Thoracic aorta (tissue), 2 donors: Measurements from ENCODE around the gene DNASE1L2. TPM values are rescaled to one million over a fixed set of nuclear protein-coding genes. Genes with fewer than 3 reads are reported as not detected.

ENCODE experiments used
- ATAC-seq: fragments of 150-250 bp; one replicate; pipeline ENCODE4 v1.8.0; 2017; ENCODE audit warnings: low read depth; ENCODE audit not compliant: insufficient number of reproducible peaks, low FRiP score
- DNase-seq: peaks from one replicate; pipeline ENCODE4 v3.0.0-alpha.2; 2020; ENCODE audit warnings: low spot score
- H3K27ac ChIP-seq, 2 donors: fragments of 200-600 bp; sonication (generic); 1 replicate in 1 of 2; 2 replicates in 1 of 2; pipeline ENCODE4 v1.5.1; 2016; ENCODE audit warnings: mild to moderate bottlenecking in 2 of 2, moderate library complexity in 2 of 2
- H3K27me3 ChIP-seq: fragments of 200-600 bp; sonication (generic); replicated peaks from 2 replicates; pipeline ENCODE4 v1.6.0; 2016; ENCODE audit warnings: mild to moderate bottlenecking; ENCODE audit not compliant: insufficient read depth
- H3K36me3 ChIP-seq: fragments of 200-600 bp; sonication (generic); one replicate; pipeline ENCODE4 v1.5.1; 2016
- H3K4me1 ChIP-seq, 2 donors: fragments of 200-600 bp; sonication (generic); 1 replicate in 1 of 2; 2 replicates in 1 of 2; pipeline versions ENCODE4 v1.5.1 to v1.6.0; 2016; ENCODE audit warnings: low read depth in 2 of 2, mild to moderate bottlenecking in 1 of 2; ENCODE audit not compliant: control insufficient read depth in 1 of 2
- H3K4me3 ChIP-seq: fragments of 200-600 bp; sonication (generic); 2 replicates; pipeline ENCODE4 v1.5.1; 2016; ENCODE audit warnings: mild to moderate bottlenecking
- H3K9me3 ChIP-seq: fragments of 200-600 bp; sonication (generic); 2 replicates; pipeline ENCODE4 v1.5.1; 2016
- total RNA-seq, 2 donors: library from RNA; depleted of rRNA; stranded (reverse); fragments of >200 nt; gene quantifications; one replicate each; pipeline versions ENCODE4 v1.1.0 to v1.2.3, GENCODE V29; 2016
- TF ChIP-seq, protein P1 (sequence below): fragments of 200-600 bp; sonication (generic); IDR thresholded peaks from one replicate; pipeline ENCODE4 v1.5.1; 2019; ENCODE audit warnings: antibody characterized with exemption

DNASE1L2 gene
- total RNA-seq, 2 donors from 2014 or later: 2.3 to 10.7 TPM

DNA sequence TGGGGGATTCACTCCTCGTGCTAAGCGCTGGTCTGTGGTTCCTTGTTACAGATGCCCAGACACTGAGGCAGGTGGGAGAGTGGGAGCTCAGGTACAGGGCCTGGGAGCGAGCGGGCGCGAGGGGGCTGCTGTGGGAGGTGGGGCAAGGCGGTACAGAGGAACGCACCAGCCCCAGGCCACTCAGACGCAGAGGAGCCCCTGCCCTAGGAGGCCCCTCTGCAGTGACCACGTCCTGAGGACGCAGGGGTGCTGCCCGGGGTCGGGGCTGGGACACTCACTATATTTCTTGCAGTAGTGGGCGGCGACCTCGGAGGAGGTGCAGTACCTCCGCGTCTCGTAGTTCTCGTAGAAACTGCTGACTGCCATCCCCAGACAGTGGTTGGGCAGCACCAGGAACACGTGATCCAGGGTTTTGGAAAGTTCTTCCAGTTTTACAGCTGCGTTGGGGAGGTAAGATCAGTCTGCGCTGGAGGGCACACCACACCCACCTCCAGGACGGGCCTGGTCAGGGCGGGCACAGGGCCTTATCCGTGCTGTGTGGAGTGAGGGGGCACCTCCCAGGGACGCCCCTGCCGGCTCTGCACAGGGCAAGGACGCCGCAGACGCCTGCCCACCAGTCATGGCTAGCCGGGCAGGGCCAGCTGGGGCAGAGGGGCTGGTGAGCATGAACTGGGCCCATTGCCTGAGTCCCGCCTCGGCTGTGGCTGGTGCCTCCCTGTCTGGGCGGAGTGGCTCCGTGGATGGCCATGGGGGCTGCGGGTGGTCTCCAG, 47.9 kb downstream of the DNASE1L2 start:
- H3K9me3 ChIP-seq: no peaks in the 10 kb centered on the region
- no peak for DNase-seq
- H3K36me3 ChIP-seq: peaks cover 14% of the 10 kb centered on the region
- ATAC-seq: no peak
- H3K4me3 ChIP-seq: no peak overlapping the region
- H3K4me1 ChIP-seq: no peaks in the 10 kb centered on the region
- H3K27ac ChIP-seq: no peak overlapping the region
- TF ChIP-seq, protein P1, sequence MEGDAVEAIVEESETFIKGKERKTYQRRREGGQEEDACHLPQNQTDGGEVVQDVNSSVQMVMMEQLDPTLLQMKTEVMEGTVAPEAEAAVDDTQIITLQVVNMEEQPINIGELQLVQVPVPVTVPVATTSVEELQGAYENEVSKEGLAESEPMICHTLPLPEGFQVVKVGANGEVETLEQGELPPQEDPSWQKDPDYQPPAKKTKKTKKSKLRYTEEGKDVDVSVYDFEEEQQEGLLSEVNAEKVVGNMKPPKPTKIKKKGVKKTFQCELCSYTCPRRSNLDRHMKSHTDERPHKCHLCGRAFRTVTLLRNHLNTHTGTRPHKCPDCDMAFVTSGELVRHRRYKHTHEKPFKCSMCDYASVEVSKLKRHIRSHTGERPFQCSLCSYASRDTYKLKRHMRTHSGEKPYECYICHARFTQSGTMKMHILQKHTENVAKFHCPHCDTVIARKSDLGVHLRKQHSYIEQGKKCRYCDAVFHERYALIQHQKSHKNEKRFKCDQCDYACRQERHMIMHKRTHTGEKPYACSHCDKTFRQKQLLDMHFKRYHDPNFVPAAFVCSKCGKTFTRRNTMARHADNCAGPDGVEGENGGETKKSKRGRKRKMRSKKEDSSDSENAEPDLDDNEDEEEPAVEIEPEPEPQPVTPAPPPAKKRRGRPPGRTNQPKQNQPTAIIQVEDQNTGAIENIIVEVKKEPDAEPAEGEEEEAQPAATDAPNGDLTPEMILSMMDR: no peak
- H3K27me3 ChIP-seq: no peaks in the 10 kb centered on the region

DNA sequence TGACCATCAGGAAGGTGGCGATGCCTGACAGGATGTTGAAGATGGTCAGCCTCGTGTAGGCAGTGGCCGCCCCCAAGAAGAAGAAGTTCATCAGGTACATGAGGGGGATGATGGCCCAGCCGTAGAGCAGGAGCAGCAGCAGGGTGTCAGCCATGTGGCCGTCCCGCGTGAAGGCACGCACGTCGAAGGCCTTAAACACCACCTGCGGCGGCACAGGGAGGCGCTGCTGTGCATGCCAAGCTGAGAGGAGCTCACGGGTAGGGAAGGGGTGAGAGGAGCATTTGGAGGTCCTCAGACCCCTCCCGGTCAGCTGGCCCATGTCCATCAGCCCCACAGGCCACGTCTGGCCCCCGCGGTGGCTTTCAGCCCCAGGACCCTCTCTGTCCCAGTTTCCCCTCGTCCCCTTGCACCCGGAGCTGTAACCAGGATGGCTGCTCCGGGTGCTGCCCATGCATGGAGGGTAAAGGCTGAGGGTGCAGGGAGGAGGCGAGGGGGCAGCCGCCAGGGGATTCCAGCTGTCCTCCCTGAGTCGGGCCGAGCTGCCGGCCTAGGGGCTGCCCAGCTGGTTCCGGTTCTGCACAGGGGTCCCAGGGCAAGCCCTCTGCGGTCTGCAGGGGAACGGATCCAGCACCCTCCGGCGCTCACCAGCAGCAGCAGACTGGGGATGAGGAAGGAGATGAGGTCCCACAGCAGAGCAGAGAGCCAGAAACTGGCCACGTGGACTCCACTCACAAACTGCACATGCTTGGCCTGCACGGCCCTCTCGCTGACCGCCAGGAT, 48.7 kb downstream of the DNASE1L2 start:
- Histone ChIP-seq H3K36me3 (peaks cover 14% of the 10 kb centered on the region), H3K9me3 (no peaks in the 10 kb centered on the region)

DNA sequence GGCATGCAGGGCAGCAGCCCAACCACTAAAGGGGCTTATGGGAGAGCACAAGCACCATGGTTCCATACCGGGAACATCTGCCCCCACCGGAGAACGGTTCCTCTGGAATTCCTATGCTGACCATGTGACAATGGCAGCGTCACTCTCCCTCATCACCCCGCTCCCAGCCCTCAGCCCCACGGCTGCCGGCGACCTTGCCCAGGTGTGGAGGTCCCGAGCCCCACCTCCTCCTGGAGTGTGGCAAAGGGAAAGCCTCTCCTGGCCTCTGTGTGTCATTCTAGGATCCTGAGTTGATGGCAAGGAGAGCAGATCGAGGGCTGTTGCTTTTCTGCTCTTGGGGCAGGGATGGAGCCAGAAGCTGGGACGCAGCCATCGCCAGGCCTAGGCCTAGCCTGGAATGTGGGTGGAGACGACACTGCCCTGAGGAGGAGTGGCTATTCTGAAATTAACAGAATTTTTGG, 49.5 kb downstream of the DNASE1L2 start:
- no peaks in the 10 kb centered on the region for H3K4me1 ChIP-seq
- no peak for DNase-seq
- TF ChIP-seq, protein P1: no peak
- peaks cover 10% of the 10 kb centered on the region for H3K36me3 ChIP-seq
- no peaks in the 10 kb centered on the region for H3K27me3 ChIP-seq
- no peak overlapping the region for H3K4me3 ChIP-seq
- no peak for ATAC-seq
- H3K9me3 ChIP-seq: no peaks in the 10 kb centered on the region
- H3K27ac ChIP-seq: no peak overlapping the region

More for the DNA sequence above, 48.7 kb downstream of the DNASE1L2 start:
- Histone ChIP-seq H3K4me1 (no peaks in the 10 kb centered on the region), H3K4me3 (no peak overlapping the region), H3K27ac (no peak overlapping the region), H3K27me3 (no peaks in the 10 kb centered on the region)
- no peak for ATAC-seq
- DNase-seq: no peak
- TF ChIP-seq, protein P1: no peak

DNA sequence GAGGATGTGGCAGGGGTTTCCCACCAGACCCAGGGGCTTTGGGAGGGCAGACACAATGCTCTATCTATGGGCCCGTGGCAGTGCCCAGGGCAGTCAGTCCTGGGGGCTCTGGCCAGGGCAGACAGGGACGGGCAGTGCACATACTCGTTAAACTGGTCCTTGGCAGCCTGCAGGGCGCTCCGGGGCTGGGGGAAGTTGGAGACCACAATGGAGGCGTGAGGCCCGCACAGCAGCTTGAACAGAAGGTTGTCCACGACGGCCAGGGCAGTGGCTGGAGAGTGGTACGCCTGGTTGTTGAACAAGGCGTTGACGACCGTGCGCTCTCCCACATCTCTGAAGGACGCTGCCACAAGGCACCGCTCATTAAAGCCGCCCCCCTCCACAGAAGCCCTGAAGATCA, 50.3 kb downstream of the DNASE1L2 start:
- TF ChIP-seq, protein P1: no peak
- Histone ChIP-seq H3K36me3 (peaks cover 13% of the 10 kb centered on the region), H3K4me1 (no peaks in the 10 kb centered on the region), H3K9me3 (no peaks in the 10 kb centered on the region), H3K27me3 (no peaks in the 10 kb centered on the region), H3K27ac (no peak overlapping the region), H3K4me3 (no peak overlapping the region)
- no peak for ATAC-seq
- no peak for DNase-seq

DNA sequence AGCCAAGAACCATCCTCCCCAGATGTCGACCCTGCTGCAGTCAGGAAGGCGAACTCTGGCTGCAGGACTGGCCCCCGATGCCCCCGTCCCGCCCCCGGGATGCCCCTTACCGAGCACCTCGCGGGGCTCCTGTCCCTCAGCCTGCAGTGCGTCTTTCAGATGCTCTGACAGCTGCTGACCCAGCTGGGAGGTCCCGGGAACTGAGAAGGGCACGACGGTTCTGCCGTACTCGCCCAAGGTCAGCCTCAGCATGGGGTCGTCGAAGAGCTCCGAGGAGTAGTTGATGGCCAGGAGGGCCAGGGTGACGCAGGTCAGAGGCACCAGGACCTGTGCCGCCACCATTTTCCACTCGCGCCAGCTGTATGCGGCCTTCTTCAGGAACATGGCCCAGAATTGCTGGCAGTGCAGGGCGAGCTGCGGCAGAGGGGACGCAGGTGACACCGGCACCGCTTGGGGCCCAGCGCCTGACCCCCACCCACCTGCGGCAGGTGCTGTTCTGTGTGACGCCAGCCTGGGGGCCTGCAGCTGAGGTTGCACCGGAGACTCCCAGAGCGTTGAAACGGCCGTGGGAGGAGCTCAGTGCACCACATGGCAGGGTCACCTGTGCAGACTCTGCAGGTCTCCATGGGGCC, 51.8 kb downstream of the DNASE1L2 start:
- Histone ChIP-seq H3K4me1 (no peaks in the 10 kb centered on the region), H3K9me3 (no peaks in the 10 kb centered on the region), H3K36me3 (peaks cover 19% of the 10 kb centered on the region), H3K27me3 (no peaks in the 10 kb centered on the region), H3K4me3 (no peak overlapping the region), H3K27ac (no peak overlapping the region)
- no peak for DNase-seq
- TF ChIP-seq, protein P1: no peak
- ATAC-seq: no peak
